ENCODE results near the gene ZNF682.
A peak's percentile ranks its signal among the peaks of the same experiment; 100 is the strongest.
"Not testable (repeated sequence)": the region's sequence is repeated elsewhere in the genome, so short reads cannot be mapped to it uniquely, and the experiment has no call there.

The ZNF682 gene

DNA sequence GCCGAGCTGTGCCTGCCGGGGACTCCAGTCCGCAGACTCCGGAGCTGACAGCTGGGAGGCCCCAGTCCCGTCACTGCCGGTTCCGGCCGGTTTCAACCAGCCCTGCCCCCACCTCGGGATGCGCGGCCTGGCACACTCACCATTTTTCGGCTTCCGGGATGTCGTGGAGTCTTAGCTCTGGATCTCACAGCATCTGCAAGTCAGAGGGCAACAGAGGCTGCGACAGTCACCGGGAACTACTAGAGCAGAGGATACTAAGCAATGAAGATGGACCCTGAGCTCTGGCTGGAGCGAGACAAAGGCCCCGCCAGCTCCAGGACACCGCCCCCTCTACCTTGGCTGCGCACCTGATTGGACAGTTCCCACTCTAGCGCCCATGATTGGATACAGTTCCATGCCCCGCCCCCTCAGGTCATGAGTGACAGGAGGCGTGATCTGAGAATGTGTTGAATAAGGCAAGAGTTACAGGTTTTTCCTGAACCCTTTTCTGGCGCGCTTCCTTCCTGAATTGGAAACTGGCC lies at the start of gene ZNF682:
TSS of gene ZNF682 (minus strand) at position 303 of the 521 bp plus-strand sequence. CDS start at position 143, 160 bp downstream.
- DNase-seq (ENCODE audit: low read depth), result peak; percentile 90
- in situ Hi-C loops (cut with HindIII; ENCODE audit: low sequenced_read_pairs), result no loop called here
- peak within 1 kb of the TSS; percentile 88 for H3K4me3 ChIP-seq (ENCODE audit: low read depth, low read length)
- TF ChIP-seq CTCF (IDR thresholded peaks at IDR 0.05; ENCODE audit: low read depth, low read length, missing control alignments), result no peak

DNA sequence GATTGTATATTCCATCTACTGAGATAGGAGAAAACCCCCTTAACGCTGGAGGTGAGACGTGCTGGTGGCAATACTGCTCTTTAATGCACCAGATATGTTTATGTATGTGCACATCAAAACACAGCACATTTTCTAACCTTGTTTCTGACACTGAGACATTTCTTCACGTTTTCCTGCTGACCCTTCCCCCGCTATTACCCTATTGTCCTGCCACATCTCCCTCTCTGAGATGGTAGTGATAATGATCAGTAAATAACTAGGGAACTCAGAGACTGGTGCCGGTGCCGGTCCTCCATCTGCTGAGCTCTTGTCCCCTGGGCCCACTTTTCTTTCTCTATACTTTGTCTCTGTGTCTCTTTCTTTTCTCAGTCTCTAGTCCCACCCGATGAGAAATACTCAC lies 43.6 kb upstream of the ZNF682 start:
- DNase-seq (ENCODE audit: low read depth); H3K4me3 ChIP-seq (ENCODE audit: low read depth, low read length); in situ Hi-C loops (cut with HindIII; ENCODE audit: low sequenced_read_pairs): not testable (repeated sequence)

DNA sequence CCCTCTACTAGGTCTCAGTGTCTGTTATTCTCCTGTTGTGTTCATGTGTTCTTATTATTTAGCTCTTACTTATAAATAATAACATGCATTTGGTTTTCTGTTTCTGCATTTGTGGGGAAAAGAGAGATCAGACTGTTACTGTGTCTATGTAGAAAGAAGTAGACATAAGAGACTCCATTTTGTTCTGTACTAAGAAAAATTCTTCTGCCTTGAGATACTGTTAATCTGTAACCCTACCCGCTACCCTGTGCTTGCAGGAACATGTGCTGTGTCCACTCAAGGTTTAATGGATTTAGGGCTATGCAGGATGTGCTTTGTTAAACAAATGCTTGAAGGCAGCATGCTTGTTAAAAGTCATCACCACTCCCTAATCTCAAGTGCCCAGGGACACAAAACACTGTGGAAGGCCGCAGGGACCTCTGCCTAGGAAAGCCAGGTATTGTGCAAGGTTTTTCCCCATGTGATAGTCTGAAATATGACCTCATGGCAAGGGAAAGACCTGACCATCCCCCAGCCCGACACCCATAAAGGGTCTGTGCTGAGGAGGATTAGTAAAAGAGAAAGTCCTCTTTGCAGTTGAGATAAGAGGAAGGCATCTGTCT lies 43.0 kb upstream of the ZNF682 start:
- in situ Hi-C loops (cut with HindIII; ENCODE audit: low sequenced_read_pairs); H3K4me3 ChIP-seq (ENCODE audit: low read depth, low read length); DNase-seq (ENCODE audit: low read depth): not testable (repeated sequence)

DNA sequence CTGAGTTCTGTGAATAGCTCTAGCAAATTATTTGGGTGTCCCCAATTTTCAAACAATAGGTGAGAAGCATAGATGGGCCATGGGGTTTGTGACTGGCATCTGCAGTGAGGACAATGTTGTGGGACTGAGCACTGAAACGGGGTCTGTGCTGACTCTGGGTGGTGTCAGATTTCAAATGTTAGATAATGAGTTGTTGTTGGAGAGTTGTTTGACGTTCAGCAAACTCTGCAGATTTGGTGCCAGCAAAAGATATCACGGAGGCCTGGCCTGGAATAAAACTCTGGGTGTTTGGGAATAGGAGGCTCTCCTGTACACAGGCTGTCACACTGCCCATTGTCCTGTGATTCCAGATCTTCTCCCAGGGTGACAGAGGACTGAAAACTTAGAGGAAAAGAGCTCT lies 41.4 kb upstream of the ZNF682 start:
- TF ChIP-seq CTCF (IDR thresholded peaks at IDR 0.05; ENCODE audit: low read depth, low read length, missing control alignments), result no peak
- H3K4me3 ChIP-seq (ENCODE audit: low read depth, low read length), result no peak overlapping the region
- in situ Hi-C loops (cut with HindIII; ENCODE audit: low sequenced_read_pairs), result no loop called here
- DNase-seq (ENCODE audit: low read depth), result no peak

- no peak for DNase-seq (ENCODE audit: low read depth)
- H3K4me3 ChIP-seq (ENCODE audit: low read depth, low read length), result no peak overlapping the region
- in situ Hi-C loops (cut with HindIII; ENCODE audit: low sequenced_read_pairs), result no loop called here
- TF ChIP-seq CTCF (IDR thresholded peaks at IDR 0.05; ENCODE audit: low read depth, low read length, missing control alignments), result no peak
Measured at GRCh38 chr19:20079476-20079875, 40.2 kb upstream of the ZNF682 start.

GRCh38 chr19:20078581-20079031 lies 39.3 kb upstream of the ZNF682 start:
- no peak for DNase-seq (ENCODE audit: low read depth)
- TF ChIP-seq CTCF (IDR thresholded peaks at IDR 0.05; ENCODE audit: low read depth, low read length, missing control alignments), result no peak
- in situ Hi-C loops (cut with HindIII; ENCODE audit: low sequenced_read_pairs), result no loop called here
- peak overlapping the region; percentile 45 for H3K4me3 ChIP-seq (ENCODE audit: low read depth, low read length)

DNA sequence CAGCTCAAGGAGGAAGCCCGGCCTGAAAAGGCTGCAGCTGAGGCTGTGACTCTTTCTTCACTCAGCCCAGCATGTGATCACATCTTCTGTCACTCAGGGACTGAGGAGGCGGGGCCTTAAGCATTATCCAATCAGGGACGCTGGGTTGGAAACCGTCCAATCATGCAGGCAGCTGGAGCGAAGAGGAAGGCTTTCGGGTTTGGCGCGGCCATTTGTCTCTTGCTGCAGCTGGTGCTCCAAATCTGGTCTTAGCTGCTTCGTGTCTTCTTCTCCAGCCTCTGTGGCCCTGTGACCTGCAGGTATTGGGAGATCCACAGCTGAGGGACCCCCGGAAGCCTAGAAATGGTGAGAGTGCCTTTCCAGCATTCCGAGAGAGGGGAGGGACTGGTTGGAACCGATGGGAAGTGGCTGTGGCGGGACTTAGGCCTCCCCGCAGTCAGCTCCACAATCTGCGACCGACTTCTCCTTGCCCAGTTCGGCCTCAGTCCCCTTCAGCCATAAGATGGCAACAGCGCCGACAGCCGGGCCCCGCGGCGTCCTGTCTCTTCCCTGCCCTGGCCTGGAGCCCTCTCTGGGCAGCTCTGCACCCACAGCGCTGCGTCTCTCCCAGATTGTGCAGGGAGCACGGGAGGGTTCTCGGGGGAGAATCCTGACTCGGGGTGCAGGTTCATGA lies 38.6 kb upstream of the ZNF682 start, which contains the start of gene ZNF90:
TSS of gene ZNF90 (plus strand) at position 210 of the 673 bp plus-strand sequence. CDS start at position 343, 133 bp downstream.
- TF ChIP-seq CTCF (IDR thresholded peaks at IDR 0.05; ENCODE audit: low read depth, low read length, missing control alignments), result no peak
- DNase-seq (ENCODE audit: low read depth), result peak; percentile 86
- in situ Hi-C loops (cut with HindIII; ENCODE audit: low sequenced_read_pairs), result no loop called here
- peak within 1 kb of the TSS; percentile 45 for H3K4me3 ChIP-seq (ENCODE audit: low read depth, low read length)

All from astrocyte of the cerebellum (primary cell).